ENCODE data around the gene PSD2.

The PSD2 gene

DNA sequence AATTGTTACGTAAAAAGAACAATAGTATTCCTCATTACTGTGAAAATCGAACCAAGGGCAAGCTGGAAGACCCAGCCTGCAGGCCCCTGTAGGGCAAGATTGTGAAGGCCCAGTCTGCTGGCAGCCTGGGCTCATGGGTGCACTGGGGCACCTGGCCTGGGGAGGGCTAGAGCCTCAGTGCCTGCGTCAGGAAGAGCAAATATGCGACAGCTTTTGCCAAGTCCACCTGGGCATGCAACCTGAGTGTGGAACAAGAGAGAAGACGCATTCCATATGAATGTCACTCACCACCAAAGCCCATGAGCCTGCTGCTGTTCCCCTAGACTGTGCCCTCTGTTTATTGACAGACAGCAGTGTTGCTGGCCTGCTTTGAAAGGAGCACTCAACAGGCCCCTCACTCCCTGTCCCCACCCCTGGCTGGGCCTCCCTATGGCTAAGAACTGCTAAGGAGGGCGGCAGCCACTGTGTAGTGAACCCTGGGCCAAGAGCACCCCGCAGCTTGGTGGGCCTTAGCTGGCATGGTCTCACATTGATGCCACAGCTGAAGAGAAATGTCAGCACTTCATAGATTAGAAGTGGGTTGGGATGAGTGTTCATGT is 28.2 kb downstream of the PSD2 start:
- Histone ChIP-seq H3K27me3 (ENCODE audit: control insufficient read depth, insufficient read depth, low read length) (no peaks in the 10 kb centered on the region), H3K9ac (ENCODE audit: low read length) (no peak overlapping the region), H3K27ac (ENCODE audit: low read depth, low read length) (no peak overlapping the region), H3K4me1 (ENCODE audit: control insufficient read depth, insufficient read depth, low read length) (no peaks in the 10 kb centered on the region), H3K36me3 (ENCODE audit: control insufficient read depth, insufficient read depth, low read length) (no peaks in the 10 kb centered on the region), H3K4me3 (ENCODE audit: low read length) (no peak overlapping the region)

DNA sequence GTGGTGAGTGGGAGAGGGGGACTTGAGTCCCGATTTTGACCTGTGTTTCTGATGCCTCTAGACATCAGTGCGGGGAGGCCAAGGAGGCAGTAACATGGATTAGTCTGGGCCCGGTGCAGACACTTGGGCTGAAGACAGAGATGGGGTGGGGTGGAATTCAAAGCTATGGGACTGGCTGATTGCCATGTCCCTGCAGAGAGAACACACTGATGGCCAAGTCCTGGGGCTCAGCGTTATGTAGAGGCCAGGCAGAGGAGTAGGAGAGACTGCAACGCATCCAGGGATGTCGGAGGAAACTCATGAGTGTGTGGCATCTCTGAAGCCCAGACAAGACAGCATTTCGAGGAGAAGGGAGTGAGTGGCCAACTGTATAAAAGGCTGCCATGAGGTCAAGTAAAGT is 30.1 kb downstream of the PSD2 start:
- H3K4me1 ChIP-seq (ENCODE audit: control insufficient read depth, insufficient read depth, low read length): no peaks in the 10 kb centered on the region
- H3K27ac ChIP-seq (ENCODE audit: low read depth, low read length): no peak overlapping the region
- H3K4me3 ChIP-seq (ENCODE audit: low read length): no peak overlapping the region
- H3K36me3 ChIP-seq (ENCODE audit: control insufficient read depth, insufficient read depth, low read length): no peaks in the 10 kb centered on the region
- H3K27me3 ChIP-seq (ENCODE audit: control insufficient read depth, insufficient read depth, low read length): no peaks in the 10 kb centered on the region
- no peak overlapping the region for H3K9ac ChIP-seq (ENCODE audit: low read length)

DNA sequence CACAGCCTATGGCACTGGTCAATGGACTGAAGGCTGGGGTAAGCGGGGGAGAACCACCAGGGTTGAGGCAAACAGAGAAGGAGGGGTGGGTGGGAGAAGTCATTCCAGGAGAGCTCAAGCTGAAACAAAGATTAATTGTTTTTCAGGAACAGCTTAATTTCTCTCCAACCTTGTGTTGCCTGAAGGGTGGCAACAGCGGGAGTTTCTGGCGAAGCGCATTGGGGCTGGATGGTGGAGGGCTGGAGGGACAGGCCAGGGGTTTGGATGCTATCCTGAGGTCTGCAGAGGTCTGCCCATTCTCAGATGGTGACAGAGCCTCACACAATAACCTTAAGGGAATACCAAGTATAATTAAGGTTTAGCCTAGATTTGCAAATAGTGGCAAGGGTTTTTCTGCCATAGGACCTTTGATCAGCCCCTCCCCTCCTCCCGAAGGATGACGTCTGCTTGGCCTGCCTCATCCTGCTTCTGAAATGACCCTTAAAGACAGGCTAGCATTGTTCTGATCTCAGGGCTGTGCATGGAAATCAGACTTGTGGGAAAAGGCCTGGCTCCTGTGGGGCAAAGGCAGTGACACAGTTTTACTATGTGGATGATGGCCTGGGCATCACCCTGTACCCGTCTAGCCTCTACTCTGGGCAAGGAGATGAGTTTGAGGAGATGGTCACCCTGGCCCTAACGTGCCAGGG is 32.7 kb downstream of the PSD2 start:
- Histone ChIP-seq H3K4me3 (ENCODE audit: low read length) (no peak overlapping the region), H3K27ac (ENCODE audit: low read depth, low read length) (no peak overlapping the region), H3K27me3 (ENCODE audit: control insufficient read depth, insufficient read depth, low read length) (no peaks in the 10 kb centered on the region), H3K36me3 (ENCODE audit: control insufficient read depth, insufficient read depth, low read length) (no peaks in the 10 kb centered on the region), H3K4me1 (ENCODE audit: control insufficient read depth, insufficient read depth, low read length) (no peaks in the 10 kb centered on the region), H3K9ac (ENCODE audit: low read length) (no peak overlapping the region)

DNA sequence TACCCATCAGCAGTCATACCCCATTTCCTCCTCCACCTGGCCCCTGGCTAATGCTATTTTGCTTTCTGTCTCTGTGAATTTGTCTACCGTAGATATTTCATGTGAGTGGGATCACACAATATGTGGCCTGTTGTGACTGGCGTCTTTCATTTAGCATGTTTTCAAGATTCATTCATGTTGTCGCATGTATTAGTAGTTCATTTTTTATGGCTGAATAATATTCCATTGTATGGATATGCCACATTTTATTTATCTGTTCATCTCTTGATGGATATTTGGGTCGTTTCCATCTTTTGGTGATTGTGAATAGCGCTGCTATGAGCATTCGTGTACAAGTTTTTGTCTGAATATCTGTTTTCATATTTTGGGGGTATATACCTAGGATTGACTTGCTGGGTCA is 33.9 kb downstream of the PSD2 start:
- Histone ChIP-seq H3K4me3 (ENCODE audit: low read length) (no peak overlapping the region), H3K36me3 (ENCODE audit: control insufficient read depth, insufficient read depth, low read length) (no peaks in the 10 kb centered on the region), H3K27me3 (ENCODE audit: control insufficient read depth, insufficient read depth, low read length) (no peaks in the 10 kb centered on the region), H3K9ac (ENCODE audit: low read length) (no peak overlapping the region), H3K27ac (ENCODE audit: low read depth, low read length) (no peak overlapping the region), H3K4me1 (ENCODE audit: control insufficient read depth, insufficient read depth, low read length) (no peaks in the 10 kb centered on the region)

DNA sequence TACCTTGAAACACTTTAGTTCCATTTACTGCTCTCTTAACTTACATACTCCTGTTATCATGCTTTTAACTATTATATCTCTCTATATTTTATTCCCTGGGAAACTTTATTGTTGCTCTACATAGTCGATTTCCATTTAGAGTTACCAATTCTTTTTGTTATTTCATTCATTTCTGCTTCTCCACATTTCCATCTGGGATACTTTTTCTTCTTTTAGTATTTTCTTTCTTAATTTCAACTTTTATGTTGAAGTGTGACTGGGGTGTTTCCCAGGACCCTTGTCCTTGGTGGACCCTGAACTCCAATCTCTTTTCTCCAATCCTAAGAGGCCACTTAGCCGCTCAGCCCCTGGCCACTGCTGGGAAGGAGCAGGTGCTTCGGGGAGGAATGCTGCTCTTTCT is 36.0 kb downstream of the PSD2 start:
- H3K4me1 ChIP-seq (ENCODE audit: control insufficient read depth, insufficient read depth, low read length): no peaks in the 10 kb centered on the region
- H3K27ac ChIP-seq (ENCODE audit: low read depth, low read length): no peak overlapping the region
- no peak overlapping the region for H3K4me3 ChIP-seq (ENCODE audit: low read length)
- H3K27me3 ChIP-seq (ENCODE audit: control insufficient read depth, insufficient read depth, low read length): no peaks in the 10 kb centered on the region
- no peak overlapping the region for H3K9ac ChIP-seq (ENCODE audit: low read length)
- no peaks in the 10 kb centered on the region for H3K36me3 ChIP-seq (ENCODE audit: control insufficient read depth, insufficient read depth, low read length)

DNA sequence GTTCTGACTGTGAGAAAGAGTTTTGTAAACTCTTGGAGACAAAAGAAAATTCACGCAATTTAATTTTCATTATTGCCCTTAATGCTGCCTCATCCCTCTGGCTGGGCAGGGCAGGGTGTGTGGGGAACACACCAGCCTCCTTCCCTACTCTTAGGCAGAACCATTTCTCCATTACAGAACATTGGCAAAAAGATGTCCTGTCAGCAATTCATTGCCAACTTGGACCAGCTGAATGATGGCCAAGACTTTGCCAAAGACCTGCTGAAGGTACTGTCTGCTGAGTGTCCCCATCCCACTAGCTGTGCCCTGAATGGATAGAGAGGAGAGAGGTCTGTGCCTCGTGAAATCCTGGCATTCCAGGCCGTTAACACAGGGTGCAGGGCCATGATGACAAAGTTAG is 37.9 kb downstream of the PSD2 start:
- H3K9ac ChIP-seq (ENCODE audit: low read length): no peak overlapping the region

DNA sequence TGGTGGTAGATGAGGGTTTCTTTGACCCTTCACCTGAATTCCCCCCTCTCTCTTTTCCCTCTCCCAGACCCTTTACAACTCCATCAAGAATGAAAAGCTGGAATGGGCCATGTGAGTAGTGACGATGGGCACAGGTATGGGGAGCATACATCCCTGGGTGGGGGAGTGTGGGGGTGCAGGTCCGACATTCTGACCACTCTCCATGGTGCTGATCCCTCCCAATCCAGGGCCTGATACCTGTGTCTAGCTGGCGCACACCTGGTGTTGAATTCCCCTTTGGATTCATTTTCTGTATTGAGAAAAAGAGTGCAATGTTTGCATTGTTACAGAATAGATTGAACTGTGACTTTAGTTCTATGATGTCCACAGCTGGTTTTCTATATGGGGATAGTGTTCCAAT is 40.0 kb downstream of the PSD2 start:
- Histone ChIP-seq H3K4me3 (ENCODE audit: low read length) (no peak overlapping the region), H3K36me3 (ENCODE audit: control insufficient read depth, insufficient read depth, low read length) (no peaks in the 10 kb centered on the region), H3K9ac (ENCODE audit: low read length) (no peak overlapping the region), H3K4me1 (ENCODE audit: control insufficient read depth, insufficient read depth, low read length) (no peaks in the 10 kb centered on the region), H3K27ac (ENCODE audit: low read depth, low read length) (no peak overlapping the region), H3K27me3 (ENCODE audit: control insufficient read depth, insufficient read depth, low read length) (no peaks in the 10 kb centered on the region)

More for the DNA sequence above, 37.9 kb downstream of the PSD2 start:
- H3K27ac ChIP-seq (ENCODE audit: low read depth, low read length): no peak overlapping the region
- H3K27me3 ChIP-seq (ENCODE audit: control insufficient read depth, insufficient read depth, low read length): no peaks in the 10 kb centered on the region
- H3K4me1 ChIP-seq (ENCODE audit: control insufficient read depth, insufficient read depth, low read length): no peaks in the 10 kb centered on the region
- no peak overlapping the region for H3K4me3 ChIP-seq (ENCODE audit: low read length)
- no peaks in the 10 kb centered on the region for H3K36me3 ChIP-seq (ENCODE audit: control insufficient read depth, insufficient read depth, low read length)

DNA sequence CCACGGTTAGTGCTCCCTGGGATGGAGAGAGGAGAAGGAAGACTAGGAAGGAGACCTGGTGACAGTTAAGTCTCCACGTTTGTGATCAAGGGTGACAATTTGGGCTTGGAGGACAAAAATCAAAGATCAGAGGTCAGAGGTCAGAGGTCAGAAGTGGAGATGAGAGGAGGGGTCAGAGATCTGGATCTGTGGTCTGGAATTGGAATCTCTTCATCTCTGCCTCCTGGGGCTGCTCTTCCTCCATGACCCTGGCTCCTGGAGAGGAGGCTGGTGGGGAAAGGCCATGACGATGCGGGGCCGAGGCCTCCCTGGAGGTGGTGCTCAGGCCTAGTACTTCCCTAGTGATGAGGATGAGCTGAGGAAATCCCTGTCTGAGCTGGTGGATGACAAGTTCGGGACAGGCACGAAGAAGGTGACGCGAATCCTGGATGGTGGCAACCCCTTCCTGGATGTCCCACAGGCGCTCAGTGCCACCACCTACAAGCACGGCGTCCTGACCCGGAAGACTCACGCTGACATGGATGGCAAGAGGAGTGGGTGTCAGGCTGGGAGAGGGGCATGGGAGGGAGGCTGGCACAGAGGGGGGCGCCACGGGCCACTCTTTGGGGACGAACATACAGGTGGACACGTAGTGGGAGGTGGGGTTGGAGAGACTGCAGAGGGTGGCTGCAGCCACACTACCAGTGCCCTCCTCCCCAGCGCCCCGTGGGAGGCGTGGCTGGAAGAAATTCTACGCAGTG is 41.0 kb downstream of the PSD2 start:
- H3K4me1 ChIP-seq (ENCODE audit: control insufficient read depth, insufficient read depth, low read length): no peaks in the 10 kb centered on the region
- H3K27me3 ChIP-seq (ENCODE audit: control insufficient read depth, insufficient read depth, low read length): no peaks in the 10 kb centered on the region
- H3K9ac ChIP-seq (ENCODE audit: low read length): no peak overlapping the region
- no peak overlapping the region for H3K27ac ChIP-seq (ENCODE audit: low read depth, low read length)
- H3K4me3 ChIP-seq (ENCODE audit: low read length): no peak overlapping the region
- H3K36me3 ChIP-seq (ENCODE audit: control insufficient read depth, insufficient read depth, low read length): no peaks in the 10 kb centered on the region

DNA sequence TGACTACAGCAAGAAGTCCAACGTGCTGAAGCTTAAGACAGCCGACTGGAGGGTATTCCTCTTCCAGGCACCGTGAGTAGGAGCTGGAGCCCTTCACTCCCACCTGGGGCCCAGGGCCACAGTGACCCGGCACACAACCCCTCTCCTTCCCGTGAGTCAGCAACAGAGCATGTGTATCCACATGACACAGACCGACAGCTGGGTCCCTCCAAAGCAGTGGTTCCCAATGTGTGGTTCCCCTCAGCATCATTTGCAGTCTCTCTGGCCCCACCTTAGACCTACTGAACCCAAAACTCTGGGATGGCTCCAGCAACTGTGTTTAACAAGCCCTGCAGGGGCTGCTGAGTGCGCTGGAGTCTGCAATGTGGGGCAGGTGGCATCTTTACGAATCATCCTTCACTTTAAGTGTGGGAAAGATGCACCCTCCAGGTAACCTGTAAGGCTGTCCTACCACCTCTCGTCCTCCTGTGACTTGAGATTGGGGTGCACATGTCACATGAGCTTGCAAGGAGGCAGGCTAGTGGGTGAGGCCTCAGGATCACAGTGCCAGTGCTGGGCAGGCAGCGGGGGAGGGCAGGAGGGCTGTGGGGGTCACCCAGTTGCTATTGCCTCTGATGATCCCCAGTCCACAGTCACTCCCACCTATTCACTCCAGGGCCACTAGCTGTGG is 42.2 kb downstream of the PSD2 start:
- H3K9ac ChIP-seq (ENCODE audit: low read length): no peak overlapping the region
- H3K4me3 ChIP-seq (ENCODE audit: low read length): no peak overlapping the region
- no peaks in the 10 kb centered on the region for H3K27me3 ChIP-seq (ENCODE audit: control insufficient read depth, insufficient read depth, low read length)
- no peak overlapping the region for H3K27ac ChIP-seq (ENCODE audit: low read depth, low read length)
- H3K4me1 ChIP-seq (ENCODE audit: control insufficient read depth, insufficient read depth, low read length): no peaks in the 10 kb centered on the region
- H3K36me3 ChIP-seq (ENCODE audit: control insufficient read depth, insufficient read depth, low read length): no peaks in the 10 kb centered on the region

DNA sequence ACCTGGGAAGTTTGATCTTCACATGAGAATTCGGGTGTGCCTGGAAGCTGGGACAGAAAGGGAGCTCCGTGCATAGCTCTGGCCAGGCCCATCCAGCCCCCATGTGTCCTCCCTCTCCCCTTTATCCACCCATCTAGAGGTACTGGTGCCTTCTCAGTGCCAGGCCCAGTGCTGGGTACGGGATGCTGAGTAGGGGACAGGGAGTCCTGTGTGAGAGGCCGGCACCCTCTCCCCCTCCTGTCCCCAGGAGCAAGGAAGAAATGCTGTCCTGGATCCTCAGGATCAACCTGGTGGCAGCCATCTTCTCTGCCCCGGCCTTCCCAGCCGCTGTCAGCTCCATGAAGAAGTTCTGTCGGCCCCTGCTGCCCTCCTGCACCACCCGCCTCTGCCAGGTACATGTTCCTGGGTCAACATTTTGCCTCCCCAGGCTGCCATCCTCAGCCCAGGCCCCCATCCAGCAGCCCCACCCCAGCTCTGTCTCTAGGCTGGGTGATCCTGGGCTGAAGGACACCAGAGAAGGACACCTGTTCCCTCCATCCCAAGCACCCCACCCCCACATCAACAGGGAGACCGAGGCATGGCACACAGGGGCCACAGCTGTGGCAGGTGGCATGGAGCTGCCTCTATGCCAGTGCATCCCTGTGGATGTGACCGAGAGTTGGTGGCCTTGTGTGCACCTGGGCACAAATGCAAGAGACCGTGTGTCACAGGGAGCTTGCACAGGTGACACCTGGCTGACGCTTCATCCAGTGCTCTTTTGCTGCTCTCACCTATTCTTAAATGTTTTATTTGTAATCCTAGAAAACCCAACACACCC is 43.0 kb downstream of the PSD2 start:
- H3K4me1 ChIP-seq (ENCODE audit: control insufficient read depth, insufficient read depth, low read length): no peaks in the 10 kb centered on the region
- no peak overlapping the region for H3K4me3 ChIP-seq (ENCODE audit: low read length)
- H3K9ac ChIP-seq (ENCODE audit: low read length): no peak overlapping the region
- no peak overlapping the region for H3K27ac ChIP-seq (ENCODE audit: low read depth, low read length)
- H3K36me3 ChIP-seq (ENCODE audit: control insufficient read depth, insufficient read depth, low read length): no peaks in the 10 kb centered on the region
- no peaks in the 10 kb centered on the region for H3K27me3 ChIP-seq (ENCODE audit: control insufficient read depth, insufficient read depth, low read length)

DNA sequence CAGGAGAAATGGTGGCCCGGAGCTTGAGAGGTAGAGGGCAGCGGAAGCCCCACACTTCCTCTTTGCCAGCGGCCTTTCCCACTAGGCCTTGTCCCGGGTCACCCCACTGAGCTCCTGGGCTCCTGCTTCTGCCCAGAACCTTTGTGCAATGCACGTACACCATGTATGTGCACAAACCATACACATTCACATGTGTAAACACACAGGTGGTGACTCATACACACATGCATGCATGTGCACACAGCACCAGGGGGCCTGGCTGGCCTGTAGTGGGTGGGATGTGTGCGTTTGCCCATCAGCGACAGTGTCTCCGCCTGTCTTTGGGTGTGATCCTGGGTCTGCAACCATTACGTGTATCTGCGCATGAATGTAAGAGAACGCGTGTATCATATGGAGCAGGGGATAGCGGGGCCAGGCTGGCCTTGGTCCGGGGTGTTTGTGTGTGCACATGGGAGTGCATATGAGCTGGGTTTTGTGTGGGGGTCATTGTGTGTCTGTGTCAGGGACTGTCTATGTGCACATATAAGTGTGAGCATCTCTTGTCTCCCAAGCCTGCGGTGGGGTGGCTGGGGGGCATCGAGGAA is 43.7 kb downstream of the PSD2 start:
- H3K36me3 ChIP-seq (ENCODE audit: control insufficient read depth, insufficient read depth, low read length): no peaks in the 10 kb centered on the region
- H3K9ac ChIP-seq (ENCODE audit: low read length): no peak overlapping the region
- no peaks in the 10 kb centered on the region for H3K27me3 ChIP-seq (ENCODE audit: control insufficient read depth, insufficient read depth, low read length)
- no peak overlapping the region for H3K27ac ChIP-seq (ENCODE audit: low read depth, low read length)
- H3K4me1 ChIP-seq (ENCODE audit: control insufficient read depth, insufficient read depth, low read length): no peaks in the 10 kb centered on the region
- H3K4me3 ChIP-seq (ENCODE audit: low read length): no peak overlapping the region

DNA sequence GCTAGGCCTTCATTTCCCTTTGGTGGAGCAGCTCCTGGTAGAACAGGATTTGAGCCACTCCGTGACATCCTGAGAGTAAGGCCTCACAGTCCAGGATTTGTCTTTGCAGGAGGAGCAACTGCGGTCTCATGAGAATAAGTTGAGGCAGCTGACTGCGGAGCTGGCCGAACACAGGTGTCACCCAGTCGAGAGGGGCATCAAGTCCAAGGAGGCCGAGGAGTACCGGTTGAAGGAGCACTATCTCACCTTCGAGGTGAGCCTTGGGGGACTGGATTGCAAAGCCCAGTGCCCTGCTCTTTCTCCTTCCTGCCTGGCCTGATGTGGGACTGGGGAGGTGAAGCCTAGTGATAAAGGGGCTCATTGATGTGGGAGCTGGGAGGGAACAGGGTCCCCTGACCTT is 44.3 kb downstream of the PSD2 start:
- H3K4me3 ChIP-seq (ENCODE audit: low read length): no peak overlapping the region

More for the DNA sequence above, 44.3 kb downstream of the PSD2 start:
- no peak overlapping the region for H3K9ac ChIP-seq (ENCODE audit: low read length)
- no peaks in the 10 kb centered on the region for H3K27me3 ChIP-seq (ENCODE audit: control insufficient read depth, insufficient read depth, low read length)
- H3K4me1 ChIP-seq (ENCODE audit: control insufficient read depth, insufficient read depth, low read length): no peaks in the 10 kb centered on the region
- no peaks in the 10 kb centered on the region for H3K36me3 ChIP-seq (ENCODE audit: control insufficient read depth, insufficient read depth, low read length)
- no peak overlapping the region for H3K27ac ChIP-seq (ENCODE audit: low read depth, low read length)

Measured in rectal smooth muscle tissue (tissue), 1 donor.